Bronchial epithelial cell (primary cell): ENCODE results near the gene OPALIN. TPM values are rescaled to one million over a fixed set of nuclear protein-coding genes. Genes with fewer than 3 reads are reported as not detected.

Source experiments
- DNase-seq: peaks from one replicate; pipeline ENCODE4 v3.0.0-alpha.2; 2010; ENCODE audit warnings: low read depth
- FAIRE-seq: peaks from 2 replicates; lab custom pipeline; 2011; peaks lifted over from hg19 to GRCh38; lab: Jason Lieb, UNC
- H3K27me3 ChIP-seq: 2 replicates; pipeline ENCODE4 v1.5.1; 2011; ENCODE audit warnings: low read length; ENCODE audit not compliant: control insufficient read depth, insufficient read depth
- H3K36me3 ChIP-seq: 2 replicates; pipeline ENCODE4 v1.5.1; 2011; ENCODE audit warnings: low read length; ENCODE audit not compliant: control insufficient read depth, insufficient read depth
- H3K4me3 ChIP-seq: 2 replicates; pipeline ENCODE4 v1.5.1; 2011; ENCODE audit warnings: mild to moderate bottlenecking, low read depth, low read length, control low read depth
- total RNA-seq: library from RNA; depleted of rRNA; stranded (reverse); fragments of >200 nt; gene quantifications from 2 replicates; pipeline ENCODE4 v1.2.1, GENCODE V29; 2014
- TF ChIP-seq, protein P1 (sequence below): IDR thresholded peaks from 2 replicates; pipeline ENCODE4 v1.5.1; 2011; ENCODE audit warnings: mild to moderate bottlenecking, moderate library complexity, low read length, control low read depth, inconsistent platforms; ENCODE audit not compliant: insufficient read depth, severe bottlenecking

The OPALIN gene
- total RNA-seq, 1 donor from 2014 or later = not detected

DNA sequence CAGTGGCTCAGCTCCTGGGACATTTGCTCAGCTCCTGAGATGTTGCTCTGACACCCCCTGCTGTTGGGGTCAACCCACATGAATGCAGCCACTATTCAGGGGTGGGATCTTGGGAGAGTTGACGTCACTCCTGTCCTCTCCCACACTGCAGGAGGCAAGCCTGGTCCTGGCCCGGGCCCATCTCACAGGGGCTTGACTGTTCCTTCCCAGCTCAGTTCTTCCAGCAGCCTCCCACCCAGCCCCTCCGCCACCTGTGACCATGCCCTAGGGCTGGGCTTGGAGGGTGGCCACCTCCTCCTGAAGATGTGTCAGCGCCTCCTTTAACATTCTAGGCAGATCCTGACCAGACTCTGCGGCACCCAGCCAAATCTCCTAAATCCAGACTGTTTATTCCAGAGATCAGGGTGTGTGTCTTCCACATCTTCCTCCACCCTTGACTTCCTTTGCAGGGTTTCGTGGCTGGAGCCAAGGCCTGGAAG, 19.1 kb upstream of the OPALIN start:
- FAIRE-seq (no peak), DNase-seq (no peak)
- Histone ChIP-seq H3K36me3 (no peaks in the 10 kb centered on the region), H3K27me3 (no peaks in the 10 kb centered on the region), H3K4me3 (no peak overlapping the region)
- TF ChIP-seq, protein P1, sequence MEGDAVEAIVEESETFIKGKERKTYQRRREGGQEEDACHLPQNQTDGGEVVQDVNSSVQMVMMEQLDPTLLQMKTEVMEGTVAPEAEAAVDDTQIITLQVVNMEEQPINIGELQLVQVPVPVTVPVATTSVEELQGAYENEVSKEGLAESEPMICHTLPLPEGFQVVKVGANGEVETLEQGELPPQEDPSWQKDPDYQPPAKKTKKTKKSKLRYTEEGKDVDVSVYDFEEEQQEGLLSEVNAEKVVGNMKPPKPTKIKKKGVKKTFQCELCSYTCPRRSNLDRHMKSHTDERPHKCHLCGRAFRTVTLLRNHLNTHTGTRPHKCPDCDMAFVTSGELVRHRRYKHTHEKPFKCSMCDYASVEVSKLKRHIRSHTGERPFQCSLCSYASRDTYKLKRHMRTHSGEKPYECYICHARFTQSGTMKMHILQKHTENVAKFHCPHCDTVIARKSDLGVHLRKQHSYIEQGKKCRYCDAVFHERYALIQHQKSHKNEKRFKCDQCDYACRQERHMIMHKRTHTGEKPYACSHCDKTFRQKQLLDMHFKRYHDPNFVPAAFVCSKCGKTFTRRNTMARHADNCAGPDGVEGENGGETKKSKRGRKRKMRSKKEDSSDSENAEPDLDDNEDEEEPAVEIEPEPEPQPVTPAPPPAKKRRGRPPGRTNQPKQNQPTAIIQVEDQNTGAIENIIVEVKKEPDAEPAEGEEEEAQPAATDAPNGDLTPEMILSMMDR = no peak

GRCh38 chr10:96376483-96376882, 17.7 kb upstream of the OPALIN start:
- Histone ChIP-seq H3K36me3 (no peaks in the 10 kb centered on the region), H3K4me3 (no peak overlapping the region), H3K27me3 (no peaks in the 10 kb centered on the region)
- FAIRE-seq (no peak), DNase-seq (peak; percentile 12)
- TF ChIP-seq, protein P1 = no peak

DNA sequence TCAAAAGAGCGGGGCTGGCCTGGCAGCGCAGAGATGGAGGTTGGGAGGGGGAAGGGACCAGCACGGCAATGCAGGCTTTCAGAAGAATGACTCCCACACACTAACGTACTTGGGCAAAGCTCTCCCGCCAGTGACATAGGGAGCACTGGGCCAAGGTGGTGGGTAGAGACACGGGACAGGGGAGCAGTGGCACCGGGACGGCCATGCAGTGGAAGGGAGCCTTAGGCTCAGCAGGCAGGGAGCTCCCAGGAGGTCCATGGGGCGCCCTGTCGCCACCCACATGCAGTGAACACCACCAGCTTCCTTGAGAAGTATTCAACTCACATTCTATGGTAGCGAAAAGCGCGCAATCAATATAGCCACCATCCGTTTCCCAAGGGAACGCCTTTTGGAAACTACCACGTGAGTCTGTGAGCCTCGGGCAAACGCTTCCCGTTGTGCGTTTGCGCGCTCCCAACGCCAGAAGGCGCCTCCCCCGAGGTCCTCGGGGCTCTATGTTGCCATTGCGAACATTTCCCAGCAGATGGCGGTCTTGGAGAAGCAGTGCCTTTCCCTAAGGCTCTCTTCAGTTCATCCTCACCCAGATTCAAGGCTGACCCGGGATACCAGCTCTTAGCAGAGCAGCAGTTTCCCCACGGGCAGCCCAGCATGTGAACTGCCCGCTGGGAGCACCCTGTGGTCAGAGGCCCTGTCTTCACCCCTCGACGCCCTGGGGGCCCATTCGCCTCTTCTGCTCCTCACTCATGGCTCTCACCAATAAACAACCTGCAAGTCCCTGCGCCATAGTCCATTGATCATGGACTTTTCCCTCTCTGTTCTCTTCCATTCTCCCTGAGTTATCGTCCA, 16.4 kb upstream of the OPALIN start:
- peak; percentile 79 for DNase-seq
- TF ChIP-seq, protein P1 = peak; percentile 99
- Histone ChIP-seq H3K36me3 (no peaks in the 10 kb centered on the region), H3K4me3 (peak overlapping the region; percentile 37), H3K27me3 (no peaks in the 10 kb centered on the region)
- peak; percentile 58 for FAIRE-seq

DNA sequence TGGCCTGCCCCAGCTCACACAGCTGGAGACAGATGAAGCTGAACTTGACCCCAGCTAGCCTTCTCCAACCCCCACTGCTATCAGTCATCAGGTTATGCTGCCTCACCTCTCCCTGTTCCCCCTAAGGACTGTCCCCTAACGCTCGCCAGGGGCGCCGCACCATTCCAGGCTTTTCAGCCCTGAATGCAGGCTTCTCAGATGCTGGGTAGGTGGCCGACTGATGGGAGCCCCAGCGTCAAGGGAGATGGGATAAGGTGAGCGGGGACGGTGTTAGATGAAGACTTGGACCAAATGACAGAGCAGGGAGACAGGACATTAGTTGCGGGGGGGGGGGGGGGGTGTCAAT, 15.8 kb upstream of the OPALIN start:
- TF ChIP-seq, protein P1 = no peak
- DNase-seq = no peak
- no peaks in the 10 kb centered on the region for H3K27me3 ChIP-seq
- no peaks in the 10 kb centered on the region for H3K36me3 ChIP-seq
- peak overlapping the region; percentile 37 for H3K4me3 ChIP-seq
- FAIRE-seq = no peak

DNA sequence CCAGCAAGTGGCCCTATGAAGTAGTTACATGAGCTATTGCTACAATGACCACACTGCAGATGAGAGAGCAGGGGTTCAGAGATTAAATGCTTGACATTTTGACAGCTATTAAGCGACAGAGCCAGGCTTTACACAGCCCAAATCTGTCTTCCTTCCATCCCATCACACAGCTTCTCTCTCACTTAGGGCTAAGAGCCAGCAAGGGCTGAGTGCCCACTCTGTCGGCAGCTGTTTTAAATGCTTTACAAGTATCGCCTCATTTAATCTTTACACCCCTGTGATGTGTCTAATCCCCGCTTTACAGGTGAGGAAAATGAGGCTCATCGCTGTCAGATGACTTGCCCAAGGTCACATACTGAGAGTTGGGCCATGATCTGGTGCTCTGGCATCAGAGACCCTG, 15.2 kb upstream of the OPALIN start:
- DNase-seq (no peak), FAIRE-seq (no peak)
- TF ChIP-seq, protein P1 = no peak
- H3K4me3 ChIP-seq = no peak overlapping the region
- H3K36me3 ChIP-seq = no peaks in the 10 kb centered on the region
- no peaks in the 10 kb centered on the region for H3K27me3 ChIP-seq
